ENCODE results near the gene ZFR.

Gene ZFR

DNA sequence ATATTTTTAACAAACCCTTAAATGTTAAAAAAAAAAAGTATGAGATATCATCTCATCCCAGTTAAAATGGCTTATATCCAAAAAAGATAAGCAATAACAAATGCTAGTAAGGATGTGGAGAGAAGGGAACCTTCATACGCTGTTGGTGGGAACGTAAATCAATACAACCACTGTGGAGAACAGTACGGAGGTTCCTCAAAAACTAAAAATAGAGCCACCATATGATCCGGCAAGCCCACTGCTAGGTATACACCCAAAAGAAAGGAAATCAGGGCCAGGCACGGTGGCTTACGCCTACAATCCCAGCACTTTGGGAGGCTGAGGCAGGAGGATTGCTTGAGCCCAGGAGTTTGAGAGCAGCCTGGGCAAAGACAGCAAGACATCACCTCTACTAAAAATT is 134.8 kb downstream of the ZFR start:
- H3K4me3 ChIP-seq (ENCODE audit: low read length) = no peak overlapping the region
- DNase-seq (ENCODE audit: low read depth) = no peak
- TF ChIP-seq, protein P1, sequence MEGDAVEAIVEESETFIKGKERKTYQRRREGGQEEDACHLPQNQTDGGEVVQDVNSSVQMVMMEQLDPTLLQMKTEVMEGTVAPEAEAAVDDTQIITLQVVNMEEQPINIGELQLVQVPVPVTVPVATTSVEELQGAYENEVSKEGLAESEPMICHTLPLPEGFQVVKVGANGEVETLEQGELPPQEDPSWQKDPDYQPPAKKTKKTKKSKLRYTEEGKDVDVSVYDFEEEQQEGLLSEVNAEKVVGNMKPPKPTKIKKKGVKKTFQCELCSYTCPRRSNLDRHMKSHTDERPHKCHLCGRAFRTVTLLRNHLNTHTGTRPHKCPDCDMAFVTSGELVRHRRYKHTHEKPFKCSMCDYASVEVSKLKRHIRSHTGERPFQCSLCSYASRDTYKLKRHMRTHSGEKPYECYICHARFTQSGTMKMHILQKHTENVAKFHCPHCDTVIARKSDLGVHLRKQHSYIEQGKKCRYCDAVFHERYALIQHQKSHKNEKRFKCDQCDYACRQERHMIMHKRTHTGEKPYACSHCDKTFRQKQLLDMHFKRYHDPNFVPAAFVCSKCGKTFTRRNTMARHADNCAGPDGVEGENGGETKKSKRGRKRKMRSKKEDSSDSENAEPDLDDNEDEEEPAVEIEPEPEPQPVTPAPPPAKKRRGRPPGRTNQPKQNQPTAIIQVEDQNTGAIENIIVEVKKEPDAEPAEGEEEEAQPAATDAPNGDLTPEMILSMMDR (conservative IDR thresholded peaks at IDR 0.05; ENCODE audit: low read depth, low read length) = no peak

DNA sequence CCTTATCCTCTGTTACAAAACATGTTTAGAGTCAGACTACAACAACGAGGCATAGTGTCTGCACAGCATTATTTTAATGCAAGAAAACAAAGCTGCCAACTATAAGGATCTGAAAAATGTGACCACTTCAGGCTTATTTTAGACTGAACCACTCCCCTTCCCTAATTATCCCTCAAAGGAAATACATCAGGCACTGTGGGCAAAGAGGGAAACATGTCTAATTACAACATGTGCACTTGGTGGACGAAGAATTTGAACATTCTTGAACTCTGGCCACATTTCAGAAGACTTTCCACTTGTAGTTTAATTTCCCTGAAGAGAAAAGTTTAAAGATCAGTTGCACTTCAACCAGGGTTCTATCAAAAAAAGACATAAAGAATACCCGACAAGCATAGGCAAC is 135.6 kb downstream of the ZFR start:
- DNase-seq (ENCODE audit: low read depth) = peak; percentile 72
- TF ChIP-seq, protein P1 (conservative IDR thresholded peaks at IDR 0.05; ENCODE audit: low read depth, low read length) = no peak

DNA sequence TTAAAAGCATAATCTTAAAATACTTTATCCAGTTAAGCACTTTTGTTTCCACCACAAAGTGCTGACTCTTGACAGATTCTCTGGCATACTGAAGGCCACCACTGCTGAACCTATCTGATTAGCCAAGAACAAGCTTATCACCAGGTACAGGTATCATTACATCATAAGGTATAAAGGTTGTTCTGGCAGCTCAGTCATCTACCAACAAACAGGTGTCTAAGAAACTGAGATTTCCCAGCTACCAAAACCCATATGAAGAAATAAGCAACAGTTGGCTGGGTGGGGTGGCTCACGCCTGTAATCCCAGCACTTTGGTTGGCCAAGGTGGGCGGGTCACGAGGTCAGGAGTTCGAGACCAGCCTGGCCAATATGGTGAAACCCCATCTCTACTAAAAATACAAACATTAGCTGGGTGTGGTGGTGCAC is 136.8 kb downstream of the ZFR start:
- no peak overlapping the region for H3K4me3 ChIP-seq (ENCODE audit: low read length)
- DNase-seq (ENCODE audit: low read depth) = no peak
- TF ChIP-seq, protein P1 (conservative IDR thresholded peaks at IDR 0.05; ENCODE audit: low read depth, low read length) = no peak

More for the DNA sequence above, 135.6 kb downstream of the ZFR start:
- H3K4me3 ChIP-seq (ENCODE audit: low read length) = no peak overlapping the region

DNA sequence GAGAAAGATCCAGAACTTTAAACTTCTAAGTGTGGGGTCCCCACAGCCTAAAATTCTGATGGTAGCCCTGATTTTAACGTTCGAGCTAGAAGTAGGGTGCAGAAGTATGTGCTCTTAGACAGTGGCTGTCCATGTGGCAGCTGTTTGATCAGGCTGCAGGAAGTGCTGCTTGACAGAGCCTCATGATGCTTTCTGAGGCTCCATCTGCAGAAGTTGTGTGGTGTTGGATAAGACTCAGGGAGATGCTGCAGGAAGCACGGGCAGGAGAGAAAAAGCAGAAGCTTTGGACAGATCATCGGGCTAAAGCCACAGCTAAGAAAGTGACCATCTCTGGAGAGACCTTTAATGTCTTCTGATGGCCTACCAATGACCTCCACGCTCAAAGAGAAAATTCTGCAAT is 139.9 kb downstream of the ZFR start:
- TF ChIP-seq, protein P1 (conservative IDR thresholded peaks at IDR 0.05; ENCODE audit: low read depth, low read length) = no peak

More for the DNA sequence above, 139.9 kb downstream of the ZFR start:
- no peak for DNase-seq (ENCODE audit: low read depth)
- H3K4me3 ChIP-seq (ENCODE audit: low read length) = no peak overlapping the region
